ENCODE data around the gene DKK3.

The DKK3 gene

DNA sequence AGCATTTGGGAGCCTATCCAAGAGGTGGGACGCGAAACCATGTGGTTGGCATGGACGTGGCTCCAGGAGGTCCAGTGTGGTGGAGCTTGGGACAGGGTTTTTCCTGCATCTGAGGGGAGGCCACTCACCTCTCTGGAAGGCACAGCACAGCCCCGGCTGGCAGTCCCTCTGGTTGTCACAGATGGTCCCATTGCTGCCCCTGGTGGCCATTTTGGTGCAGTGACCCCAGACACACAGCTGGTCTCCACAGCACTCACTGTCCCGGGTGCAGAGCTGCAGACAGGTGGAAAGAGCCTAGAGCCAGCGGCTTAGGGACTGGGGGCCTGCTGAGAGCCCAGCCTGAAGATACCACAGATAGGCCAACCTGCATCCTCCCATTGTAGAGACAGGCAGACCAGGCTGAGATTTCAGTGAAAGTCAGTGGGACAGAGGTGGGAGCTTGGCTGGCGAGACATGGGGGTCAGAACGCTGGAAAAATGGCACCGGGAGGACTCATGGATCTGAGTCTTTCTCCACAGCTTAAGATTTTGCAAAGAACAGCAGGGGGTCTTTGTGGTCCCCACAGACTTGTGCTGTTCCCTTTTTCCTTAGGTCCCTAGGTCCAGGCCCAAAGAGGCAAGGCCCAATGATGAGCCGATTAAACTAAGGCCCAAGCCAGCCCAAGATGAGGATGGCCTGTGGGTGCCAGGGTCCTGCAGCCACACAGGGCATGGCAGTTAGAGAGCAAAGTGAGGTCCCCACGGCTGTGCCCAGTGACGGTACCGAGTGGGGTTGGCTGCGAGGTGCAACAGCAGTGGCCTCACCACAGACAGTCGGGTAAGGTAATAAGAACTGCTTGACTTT, 41.4 kb downstream of the DKK3 start:
- no peak for DNase-seq (ENCODE audit: low read depth)

DNA sequence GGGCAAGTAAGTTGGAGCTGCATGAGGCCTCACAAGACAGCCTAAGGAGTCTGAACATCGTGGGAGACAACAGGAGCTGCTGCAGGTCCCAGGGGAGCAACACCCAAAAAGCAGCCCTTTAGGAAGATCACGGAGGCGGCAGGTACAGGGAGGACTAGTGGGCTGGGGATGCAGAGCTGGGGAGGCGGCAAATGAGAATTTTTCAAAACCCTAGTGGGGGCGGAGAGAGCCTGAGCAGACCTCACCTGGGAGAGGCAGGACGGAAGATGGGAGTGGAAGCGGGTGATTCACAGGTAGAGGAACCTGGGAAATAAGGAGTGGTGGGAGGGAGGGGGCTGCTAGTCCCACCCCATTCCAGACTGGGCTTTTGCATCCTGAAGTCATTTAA, 42.1 kb downstream of the DKK3 start:
- DNase-seq (ENCODE audit: low read depth): no peak

- DNase-seq (ENCODE audit: low read depth): no peak
These were observed 42.6 kb downstream of the DKK3 start for GRCh38 chr11:11965656-11966353.

GRCh38 chr11:11965192-11965591, 43.2 kb downstream of the DKK3 start:
- DNase-seq (ENCODE audit: low read depth): no peak

GRCh38 chr11:11964774-11965150, 43.7 kb downstream of the DKK3 start:
- no peak for DNase-seq (ENCODE audit: low read depth)

DNA sequence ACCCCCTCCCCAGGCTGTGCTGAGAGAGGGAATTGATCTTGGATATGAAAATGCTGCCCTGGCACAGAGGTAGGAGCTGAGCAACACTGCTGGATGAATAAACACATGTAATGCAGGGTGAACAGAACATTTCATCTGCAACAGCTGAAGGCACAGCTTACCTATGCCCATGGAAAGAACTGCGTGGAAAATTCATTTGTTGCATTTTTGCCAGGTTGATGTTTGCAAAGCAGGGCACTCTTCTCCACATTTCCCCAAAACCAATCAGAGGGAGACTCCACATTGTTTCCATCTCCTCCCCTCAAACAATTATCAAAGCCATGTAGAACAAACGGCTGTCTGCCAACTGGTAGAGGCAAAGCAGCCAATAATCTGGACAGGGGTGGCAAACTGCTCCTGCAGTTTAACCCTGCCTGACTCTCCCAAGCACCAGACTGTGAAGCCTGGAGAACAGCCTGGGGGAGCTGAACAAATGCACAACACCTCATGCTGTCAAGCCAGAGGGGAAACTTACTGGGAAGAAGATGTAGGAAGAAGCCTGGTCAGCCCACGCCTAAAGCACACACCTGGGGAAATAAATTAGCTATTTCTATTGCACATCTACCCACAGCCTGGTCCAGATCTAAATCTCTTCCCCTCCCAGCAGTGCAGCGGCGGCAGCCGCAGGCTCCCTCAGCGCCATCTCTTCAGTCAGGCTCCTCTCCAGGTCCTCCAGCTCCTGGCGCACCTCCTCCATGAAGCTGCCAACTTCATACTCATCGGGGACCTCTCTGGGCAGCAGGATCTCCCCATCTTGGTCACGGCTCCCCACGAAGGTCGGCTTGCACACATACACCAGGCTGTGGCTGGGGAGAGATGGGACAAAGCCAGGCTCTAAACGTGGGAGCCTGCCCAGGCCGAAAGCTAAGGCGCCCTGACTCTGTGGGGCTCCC, 44.3 kb downstream of the DKK3 start:
- no peak for DNase-seq (ENCODE audit: low read depth)

DNA sequence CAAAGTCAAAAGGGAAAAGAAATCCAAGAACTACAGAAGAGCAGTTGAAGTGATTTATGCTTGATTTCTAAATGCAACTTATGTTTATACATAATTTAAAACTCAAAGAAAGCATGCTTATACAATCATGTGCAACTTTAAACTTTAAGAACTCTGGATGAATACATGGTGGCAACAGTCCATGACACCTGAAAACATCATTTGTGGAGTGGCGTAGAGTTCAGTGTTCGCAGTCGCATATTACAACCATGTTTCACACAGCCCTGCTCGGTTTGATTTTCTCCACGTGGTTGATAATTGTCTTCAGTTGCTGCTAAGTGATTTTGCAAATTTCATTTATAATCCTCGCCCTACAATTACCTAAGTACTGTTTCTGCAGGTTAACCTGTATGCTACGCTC, 45.4 kb downstream of the DKK3 start:
- no peak for DNase-seq (ENCODE audit: low read depth)

DNA sequence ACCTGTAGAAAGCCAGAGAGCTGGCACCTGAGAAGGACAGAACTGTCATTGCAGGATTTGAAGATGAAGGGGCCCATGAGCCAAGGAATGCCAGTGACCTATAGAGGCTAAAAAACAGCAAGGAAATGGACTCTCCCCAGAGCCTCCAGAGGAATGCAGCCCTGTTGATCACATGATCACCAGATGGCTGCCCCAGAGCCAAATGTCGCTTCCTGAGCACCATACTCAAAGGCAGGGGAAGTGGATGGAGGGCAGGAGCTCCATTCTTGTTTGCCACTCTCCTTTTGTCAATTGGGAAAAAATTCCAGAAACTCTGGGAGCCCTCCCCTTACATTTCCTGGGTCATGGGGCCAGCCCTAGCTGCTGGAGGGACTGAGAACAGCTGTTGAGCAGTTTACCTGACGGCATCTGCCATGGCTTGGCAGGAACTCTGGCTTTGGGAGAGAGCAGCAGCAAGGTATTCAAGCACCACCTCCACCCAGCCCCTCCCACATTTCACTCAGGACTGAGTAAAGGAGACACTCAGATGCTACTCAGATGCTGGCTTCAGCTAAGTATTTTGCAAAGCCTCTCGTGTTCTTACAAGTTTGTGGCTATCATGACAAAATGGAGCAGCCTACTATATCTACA, 46.9 kb downstream of the DKK3 start:
- DNase-seq (ENCODE audit: low read depth): no peak

GRCh38 chr11:11960687-11961086, 47.7 kb downstream of the DKK3 start:
- no peak for DNase-seq (ENCODE audit: low read depth)

DNA sequence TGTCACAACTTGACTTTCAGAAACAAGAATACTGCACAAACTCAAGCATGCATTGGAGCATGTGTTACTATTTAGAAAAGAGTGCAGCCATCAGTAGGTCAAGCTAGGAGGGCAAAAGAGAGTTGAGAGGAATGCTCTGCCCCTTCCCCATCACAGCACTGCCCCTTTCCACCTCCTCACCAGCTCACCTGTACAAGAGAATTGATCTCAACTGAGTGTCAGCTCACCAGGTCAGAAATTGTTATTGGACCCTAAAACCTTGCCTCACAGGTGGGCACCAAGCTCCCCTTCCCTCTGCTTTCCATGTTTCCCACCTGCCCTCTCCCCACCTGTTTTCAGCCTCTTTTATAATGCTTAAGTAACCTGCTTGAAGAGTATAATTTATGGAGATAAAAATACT, 48.8 kb downstream of the DKK3 start:
- no peak for DNase-seq (ENCODE audit: low read depth)

DNA sequence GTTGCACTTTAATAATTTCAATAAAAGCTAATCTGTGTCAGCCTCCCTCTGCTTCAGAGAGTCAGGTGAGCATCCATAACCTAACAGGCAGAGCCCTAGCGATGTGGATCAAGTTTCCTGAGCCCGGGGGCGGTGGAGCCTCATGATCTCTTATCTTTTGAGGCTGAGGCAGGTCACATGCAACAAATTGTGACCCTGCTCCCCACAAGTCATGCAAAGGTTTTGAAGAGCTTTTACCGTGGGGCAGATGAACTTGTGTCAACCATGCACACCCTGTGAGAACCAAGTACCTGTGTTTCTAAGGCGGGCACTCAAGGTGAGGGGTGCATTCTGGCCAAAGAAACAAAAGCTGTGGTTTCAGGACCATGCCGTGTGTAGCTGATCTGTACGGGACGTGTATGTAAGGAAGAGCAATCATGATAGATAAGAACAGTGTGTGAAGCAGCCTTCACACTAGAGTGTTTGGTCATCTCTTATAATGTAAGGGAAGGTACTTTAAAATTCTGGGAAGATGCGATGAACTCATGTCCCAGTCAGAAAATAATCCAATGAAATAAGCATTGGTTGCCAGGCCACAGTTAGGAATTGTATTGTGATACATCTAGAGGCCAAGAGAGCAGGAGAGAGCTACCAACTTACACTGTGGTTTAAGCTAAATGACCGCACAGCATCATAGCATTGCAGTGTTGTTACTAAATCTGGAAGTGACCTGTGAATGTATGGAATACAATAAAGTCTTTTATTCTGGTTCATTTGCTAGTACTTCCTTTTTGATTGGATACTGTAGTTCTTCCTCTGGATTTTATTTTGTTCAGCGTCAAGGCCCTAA, 49.8 kb downstream of the DKK3 start:
- no peak for DNase-seq (ENCODE audit: low read depth)

GRCh38 chr11:11956006-11956405, 52.4 kb downstream of the DKK3 start:
- no peak for DNase-seq (ENCODE audit: low read depth)

DNA sequence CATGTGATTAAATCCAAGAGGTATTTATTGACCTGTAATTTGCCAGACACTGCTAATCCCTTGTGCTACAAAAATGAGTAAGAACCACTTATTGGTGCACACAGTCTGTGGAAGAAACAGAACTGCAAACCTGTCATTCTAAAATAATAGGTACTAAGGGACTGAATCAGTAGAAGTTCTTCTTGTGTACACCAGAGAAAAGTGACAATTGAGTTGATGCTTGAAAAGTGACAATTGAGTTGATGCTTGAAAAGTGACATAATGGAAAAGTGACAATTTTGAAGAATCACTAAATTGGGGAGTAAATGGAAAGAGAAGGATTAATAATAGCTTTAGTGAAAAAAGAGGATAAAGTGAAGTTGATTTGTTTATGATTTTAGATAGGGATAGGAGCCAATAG, 56.4 kb downstream of the DKK3 start:
- no peak for DNase-seq (ENCODE audit: low read depth)

DNA sequence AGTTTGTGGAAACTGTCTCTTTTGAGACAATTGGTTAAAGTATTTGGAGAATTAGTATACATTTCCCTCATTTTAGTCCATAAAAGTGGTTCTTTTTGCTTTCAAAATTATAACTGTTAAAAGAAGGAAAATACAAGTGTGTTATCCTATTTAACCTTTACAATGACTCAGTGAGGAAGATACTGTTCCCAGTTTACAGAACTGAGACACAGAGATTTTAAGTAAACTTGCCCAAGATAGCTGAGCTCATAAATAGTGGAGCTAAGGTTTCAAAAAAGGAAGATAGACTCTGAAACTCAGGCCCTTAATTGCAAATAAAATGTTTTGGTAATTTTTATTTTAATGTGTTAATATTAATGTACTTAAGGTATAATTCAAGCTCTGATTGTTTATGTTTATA, 58.9 kb downstream of the DKK3 start:
- no peak for DNase-seq (ENCODE audit: low read depth)

- DNase-seq (ENCODE audit: low read depth): no peak
These were observed 60.0 kb downstream of the DKK3 start for GRCh38 chr11:11948242-11948947.

DNA sequence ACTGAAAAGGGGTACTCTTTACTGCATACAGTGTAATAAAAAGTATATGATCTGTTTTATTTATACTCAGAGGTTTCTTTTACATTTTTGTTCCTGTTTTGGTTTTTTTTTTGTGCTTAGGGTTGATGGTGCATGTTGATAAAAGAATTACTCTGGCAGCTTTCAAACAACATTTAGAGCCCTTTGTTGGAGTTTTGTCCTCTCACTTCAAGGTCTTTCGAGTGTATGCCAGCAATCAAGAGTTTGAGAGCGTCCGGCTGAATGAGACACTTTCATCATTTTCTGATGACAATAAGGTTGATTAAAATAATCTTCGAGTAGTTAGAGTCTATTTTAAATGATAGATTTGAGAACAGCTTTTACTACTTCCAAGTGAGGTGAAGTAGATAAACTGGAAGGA, 60.6 kb downstream of the DKK3 start:
- no peak for DNase-seq (ENCODE audit: low read depth)

DNA sequence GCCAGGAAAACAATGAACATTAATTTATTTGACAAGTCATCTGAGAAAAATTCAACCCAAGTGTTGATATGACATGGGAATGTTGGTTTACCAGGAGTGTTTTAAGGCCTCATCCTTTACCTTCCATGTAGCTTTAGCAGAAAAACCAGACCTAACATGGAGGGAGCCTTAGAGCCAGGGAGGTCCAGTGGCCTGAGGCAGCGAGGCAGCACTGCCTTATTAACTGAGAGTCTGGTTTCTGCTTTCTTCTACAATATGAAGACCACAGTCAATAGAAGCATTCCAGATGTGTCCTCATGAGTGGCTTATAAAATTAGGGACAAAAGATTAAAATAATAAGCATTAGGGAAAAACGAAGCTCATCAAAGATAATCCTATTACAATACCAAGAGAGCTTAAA, 61.5 kb downstream of the DKK3 start:
- no peak for DNase-seq (ENCODE audit: low read depth)

- DNase-seq (ENCODE audit: low read depth): peak; percentile 42
These were observed 62.2 kb downstream of the DKK3 start for GRCh38 chr11:11946180-11946579.

DNA sequence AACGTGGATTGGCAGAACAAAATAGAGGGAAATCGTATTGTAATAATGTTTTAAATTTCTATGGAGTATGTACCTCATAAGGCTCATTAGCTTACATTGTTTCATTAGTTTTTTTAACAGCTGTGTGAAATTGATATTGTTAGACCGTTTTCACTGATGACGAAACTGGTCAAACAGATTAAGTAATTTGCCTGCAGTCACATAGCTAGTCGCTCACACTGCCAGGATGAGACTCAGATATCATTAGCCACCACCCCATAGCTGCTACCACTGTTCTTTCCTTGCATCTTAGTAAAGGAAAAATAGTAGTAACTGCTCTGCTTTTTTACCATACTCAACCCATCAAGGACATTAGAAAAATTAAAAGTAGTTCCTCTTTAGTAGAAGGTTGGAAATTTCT, 64.0 kb downstream of the DKK3 start:
- no peak for DNase-seq (ENCODE audit: low read depth)

DNA sequence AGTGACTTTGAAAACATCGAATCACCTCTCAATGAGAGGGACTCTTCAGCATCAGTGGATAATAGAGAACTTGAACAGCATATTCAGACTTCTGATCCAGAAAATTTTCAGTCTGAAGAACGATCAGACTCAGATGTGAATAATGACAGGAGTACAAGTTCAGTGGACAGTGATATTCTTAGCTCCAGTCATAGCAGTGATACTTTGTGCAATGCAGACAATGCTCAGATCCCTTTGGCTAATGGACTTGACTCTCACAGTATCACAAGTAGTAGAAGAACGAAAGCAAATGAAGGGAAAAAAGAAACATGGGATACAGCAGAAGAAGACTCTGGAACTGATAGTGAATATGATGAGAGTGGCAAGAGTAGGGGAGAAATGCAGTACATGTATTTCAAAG, 65.8 kb downstream of the DKK3 start:
- no peak for DNase-seq (ENCODE audit: low read depth)

- DNase-seq (ENCODE audit: low read depth): no peak
These were observed 67.9 kb downstream of the DKK3 start for GRCh38 chr11:11940551-11940950.
